ENCODE data around the gene KIF18B. TPM values are rescaled to one million over a fixed set of nuclear protein-coding genes. Genes with fewer than 3 reads are reported as not detected.

KIF18B gene
- total and polyA plus RNA-seq, 10 of the 15 experiments (the other 5 are each of a cell fraction or from before 2014, with no cell fraction given), result 2.8 to 46.2 (median 20.5) TPM

- Histone ChIP-seq H3K9ac (ENCODE audit: control insufficient read depth, insufficient read depth, low read length) (no peak overlapping the region), H3K79me2 (ENCODE audit: control insufficient read depth, insufficient read depth, low read length) (no peaks in the 10 kb centered on the region), H4K20me1 (ENCODE audit: control insufficient read depth, insufficient read depth) (no peaks in the 10 kb centered on the region), H3K9me3 (replicated peaks; ENCODE audit: control insufficient read depth, insufficient read depth, low read length) (no peaks in the 10 kb centered on the region), H3K27me3 (replicated peaks in 1 of 2; ENCODE audit: control insufficient read depth in 2 of 2, insufficient read depth in 2 of 2, low read length in 1 of 2) (peaks cover 0 to 3% of the 10 kb centered on the region in 2 experiments; a peak in 1 of 4 replicates), H3K27ac (ENCODE audit: control insufficient read depth, insufficient read depth) (no peak overlapping the region), H2AFZ (ENCODE audit: control insufficient read depth, low read depth, low read length) (no peak overlapping the region), H3K36me3 (ENCODE audit: control insufficient read depth in 2 of 2, insufficient read depth in 2 of 2, low read length in 1 of 2) (no peaks in the 10 kb centered on the region), H3K4me3 (no peak overlapping the region), H3K4me1 (ENCODE audit: control insufficient read depth, insufficient read depth, low read length) (peaks cover 12% of the 10 kb centered on the region), H3K4me2 (ENCODE audit: control insufficient read depth, insufficient read depth) (no peak overlapping the region)
- RAD21 ChIA-PET (ENCODE audit: unreplicated experiment), result interaction anchor here (1.0 to 4.6 kb wide), 12 partner anchors 9 to 216 kb away, joined by 3 to 82 read pairs (median 6); partner anchors contain the start of genes ACBD4, C1QL1 and EFTUD2
- WGBS (ENCODE audit: insufficient coverage, insufficient replicate concordance, low lambda C conversion rate, missing lambda C conversion rate), result 46% methylated on average over 2 of the region's 2 CpGs
- in situ Hi-C loops (cut with MboI), result no loop called here
- POLR2A ChIA-PET, result interaction anchor here (1.3 to 2.5 kb wide), 3 partner anchors 100 to 141 kb away, joined by 4 to 13 read pairs (median 10); no protein-coding TSS in a partner anchor
- CTCF ChIA-PET, result interaction anchor here (1.0 to 6.9 kb wide), 28 partner anchors 9 to 278 kb away, joined by 3 to 156 read pairs (median 6); partner anchors contain the start of genes ACBD4, C1QL1, EFTUD2 and PLCD3
- ATAC-seq, result no peak; the same call in 2 of the 3 replicates
- intact Hi-C loops (cut with micrococcal nuclease; ENCODE audit: unreplicated experiment), result no loop called here
- TF ChIP-seq PAX5 (IDR thresholded peaks at IDR 0.05; ENCODE audit: borderline replicate concordance, low read depth, low read length) (no peak), ZNF384 (IDR thresholded peaks at IDR 0.05; ENCODE audit: borderline replicate concordance, low read depth, low read length) (no peak), IRF5 (IDR thresholded peaks at IDR 0.05; ENCODE audit: borderline replicate concordance) (no peak), BCL3 (IDR thresholded peaks at IDR 0.05; ENCODE audit: borderline replicate concordance, insufficient read depth, low read depth, low read length, poor library complexity, severe bottlenecking) (no peak), HDAC2 (IDR thresholded peaks at IDR 0.05) (no peak), TCF3 (IDR thresholded peaks at IDR 0.05; ENCODE audit: borderline replicate concordance, insufficient read depth, low read depth, low read length) (no peak)
- no TSS peak for BruUV-seq (replicated peaks)
- no peak for DNase-seq (ENCODE audit: low read depth, low spot score)
- FAIRE-seq, result no peak
- SMC1A ChIA-PET (ENCODE audit: uncharacterized antibody, unreplicated experiment), result interaction anchor here (0.7 to 6.5 kb wide), 14 partner anchors 9 to 179 kb away, joined by 3 to 90 read pairs (median 7); partner anchors contain the start of gene EFTUD2
Observed at GRCh38 chr17:44919411-44919810, 28.2 kb downstream of the KIF18B start.

All from GM12878 (cell line).